Astrocyte (in vitro differentiated cells and primary cell): Measurements from ENCODE around the gene FAN1.

Experiments
- CTCF ChIP-seq: IDR thresholded peaks from 2 replicates; pipeline ENCODE4 v1.5.1; 2011; ENCODE audit warnings: low read depth, mild to moderate bottlenecking, inconsistent platforms, low read length, moderate library complexity; ENCODE audit not compliant: insufficient read depth
- EZH2 ChIP-seq: IDR thresholded peaks from 2 replicates; pipeline ENCODE4 v1.6.1; 2012; ENCODE audit warnings: mild to moderate bottlenecking, low read length, inconsistent platforms; ENCODE audit not compliant: insufficient read depth

GRCh38 chr15:30926161-30926560, 22.4 kb downstream of the FAN1 start:
- TF ChIP-seq CTCF (no peak), EZH2 (no peak)
